ENCODE measurements around the gene ADARB2. TPM values are rescaled to one million over a fixed set of nuclear protein-coding genes. Genes with fewer than 3 reads are reported as not detected.

Gene ADARB2
- total RNA-seq, 4 donors from 2014 or later, result 1.3 to 5.4 (median 1.8) TPM

- no peak for ATAC-seq
- TF ChIP-seq POLR2AphosphoS5 (IDR thresholded peaks at IDR 0.05) (no peak), EP300 (IDR thresholded peaks at IDR 0.05) (no peak), CTCF (IDR thresholded peaks at IDR 0.05) (no peak), POLR2A (IDR thresholded peaks at IDR 0.05) (no peak)
These were observed 376.7 kb downstream of the ADARB2 start for GRCh38 chr10:1360558-1361164.

DNA sequence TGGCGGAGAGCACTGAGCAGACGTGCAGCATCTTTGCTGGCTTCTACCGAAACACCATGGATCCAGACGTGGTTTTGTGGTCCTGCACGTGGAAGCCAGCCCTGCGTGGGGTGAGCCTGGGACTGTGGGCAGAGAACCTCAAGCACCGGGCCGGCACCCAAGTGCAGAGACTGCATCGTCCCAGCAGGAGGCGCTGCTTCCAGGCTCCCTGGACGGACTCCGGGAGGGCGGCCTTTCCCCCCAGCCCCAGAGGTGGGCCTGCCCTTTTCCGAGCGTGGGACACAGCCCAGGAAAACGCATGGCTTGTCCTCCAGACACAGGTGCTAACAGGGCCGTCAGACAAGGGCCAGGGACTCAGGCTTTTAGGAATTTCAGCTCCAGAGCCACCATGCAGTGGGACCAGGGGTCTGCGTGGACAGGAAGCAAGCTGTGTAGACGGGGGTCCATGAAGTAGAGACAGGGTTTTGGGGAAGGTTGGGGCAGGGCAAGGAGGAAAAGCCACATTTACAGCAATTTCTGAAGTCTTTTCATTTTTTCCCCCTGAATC is 377.2 kb downstream of the ADARB2 start:
- Histone ChIP-seq H3K27me3 (peaks cover 30% of the 10 kb centered on the region), H3K9me3 (no peaks in the 10 kb centered on the region), H3K36me3 (no peaks in the 10 kb centered on the region), H3K4me1 (peaks cover 0 to 9% (median 0%) of the 10 kb centered on the region in 3 donors), H3K4me3 (no peak overlapping the region), H3K27ac (no peak overlapping the region)
- no peak for ATAC-seq
- 0% methylated on average over 2 of the region's 19 CpGs; no CpG with 5 or more reads in 1 of the 2 donors for WGBS, 2 donors (ENCODE audit: low coverage in 1 of 2)
- TF ChIP-seq CTCF (IDR thresholded peaks at IDR 0.05), result no peak
- no peak for TF ChIP-seq EP300 (IDR thresholded peaks at IDR 0.05)
- no peak for TF ChIP-seq POLR2AphosphoS5 (IDR thresholded peaks at IDR 0.05)
- no peak for TF ChIP-seq POLR2A (IDR thresholded peaks at IDR 0.05)

More at GRCh38 chr10:1360558-1361164, 376.7 kb downstream of the ADARB2 start:
- 16 to 41% methylated on average over 10 of the region's 20 CpGs for WGBS, 2 donors (ENCODE audit: low coverage in 1 of 2)
- no peak overlapping the region for H3K4me3 ChIP-seq
- H3K9me3 ChIP-seq, result no peaks in the 10 kb centered on the region
- H3K27ac ChIP-seq, result no peak overlapping the region
- H3K36me3 ChIP-seq, result no peaks in the 10 kb centered on the region
- H3K4me1 ChIP-seq, result peaks cover 0 to 9% (median 0%) of the 10 kb centered on the region in 3 donors
- peaks cover 25% of the 10 kb centered on the region for H3K27me3 ChIP-seq

GRCh38 chr10:1359626-1359955 is 377.7 kb downstream of the ADARB2 start:
- no peaks in the 10 kb centered on the region for H3K9me3 ChIP-seq
- 84% methylated on average over 7 of the region's 12 CpGs; no CpG with 5 or more reads in 1 of the 2 donors for WGBS, 2 donors (ENCODE audit: low coverage in 1 of 2)
- no peak overlapping the region for H3K4me3 ChIP-seq
- peaks cover 0 to 9% (median 0%) of the 10 kb centered on the region in 3 donors for H3K4me1 ChIP-seq
- no peak for ATAC-seq
- peaks cover 35% of the 10 kb centered on the region for H3K27me3 ChIP-seq
- no peak overlapping the region for H3K27ac ChIP-seq
- no peak for TF ChIP-seq CTCF (IDR thresholded peaks at IDR 0.05)
- H3K36me3 ChIP-seq, result no peaks in the 10 kb centered on the region

DNA sequence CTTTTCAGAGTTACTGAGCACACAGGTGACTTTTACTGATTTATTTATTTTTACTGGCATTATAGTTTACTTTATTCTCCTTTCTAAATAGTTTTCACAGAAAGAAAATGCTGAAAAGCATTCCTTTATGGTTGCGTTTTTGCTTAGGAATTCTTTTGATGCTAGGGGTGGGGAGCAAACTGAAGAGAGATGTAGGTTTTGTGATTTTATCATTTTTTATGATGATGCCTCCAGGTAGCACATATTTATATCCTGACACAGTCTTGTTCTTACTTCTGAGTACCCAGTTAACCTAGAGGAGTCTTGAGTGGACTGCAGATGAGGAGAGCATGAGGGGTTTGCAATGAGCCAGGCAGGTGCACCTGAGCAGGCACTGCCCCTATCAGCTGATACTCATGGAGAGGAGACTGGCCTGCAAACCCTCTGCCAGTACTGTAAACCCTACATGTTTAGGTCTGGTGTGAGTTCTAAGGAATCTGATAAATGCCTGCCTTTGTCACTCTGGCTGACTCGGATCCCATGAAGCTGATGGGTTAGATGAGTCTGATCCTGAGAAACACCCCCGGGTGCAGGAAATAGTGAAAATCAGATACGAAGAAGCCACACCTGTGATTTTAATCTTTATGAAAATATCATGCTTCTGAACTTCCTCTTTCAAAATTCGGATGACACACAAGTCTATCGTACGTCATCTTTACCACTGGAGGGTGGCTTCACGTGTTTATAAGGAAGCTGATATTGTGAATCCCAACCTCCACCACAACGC is 378.3 kb downstream of the ADARB2 start:
- 74 to 88% methylated on average over 6 to 9 of the region's 9 CpGs for WGBS, 2 donors (ENCODE audit: low coverage in 1 of 2)
- TF ChIP-seq POLR2AphosphoS5 (IDR thresholded peaks at IDR 0.05) (no peak), CTCF (IDR thresholded peaks at IDR 0.05) (no peak), POLR2A (IDR thresholded peaks at IDR 0.05) (no peak), EP300 (IDR thresholded peaks at IDR 0.05) (no peak)
- no peak overlapping the region for H3K27ac ChIP-seq
- no peaks in the 10 kb centered on the region for H3K9me3 ChIP-seq
- no peaks in the 10 kb centered on the region for H3K36me3 ChIP-seq
- peaks cover 37% of the 10 kb centered on the region for H3K27me3 ChIP-seq
- ATAC-seq, result no peak
- no peak overlapping the region for H3K4me3 ChIP-seq
- peaks cover 0 to 9% (median 0%) of the 10 kb centered on the region in 3 donors for H3K4me1 ChIP-seq
